ENCODE data around the gene HEBP1. TPM values are rescaled to one million over a fixed set of nuclear protein-coding genes. Genes with fewer than 3 reads are reported as not detected.
A peak's percentile ranks its signal among the peaks of the same experiment; 100 is the strongest.

HEBP1 gene
- polyA plus RNA-seq, 12 donors = 35.7 to 56.1 (median 39.2) TPM; not detected in 1

DNA sequence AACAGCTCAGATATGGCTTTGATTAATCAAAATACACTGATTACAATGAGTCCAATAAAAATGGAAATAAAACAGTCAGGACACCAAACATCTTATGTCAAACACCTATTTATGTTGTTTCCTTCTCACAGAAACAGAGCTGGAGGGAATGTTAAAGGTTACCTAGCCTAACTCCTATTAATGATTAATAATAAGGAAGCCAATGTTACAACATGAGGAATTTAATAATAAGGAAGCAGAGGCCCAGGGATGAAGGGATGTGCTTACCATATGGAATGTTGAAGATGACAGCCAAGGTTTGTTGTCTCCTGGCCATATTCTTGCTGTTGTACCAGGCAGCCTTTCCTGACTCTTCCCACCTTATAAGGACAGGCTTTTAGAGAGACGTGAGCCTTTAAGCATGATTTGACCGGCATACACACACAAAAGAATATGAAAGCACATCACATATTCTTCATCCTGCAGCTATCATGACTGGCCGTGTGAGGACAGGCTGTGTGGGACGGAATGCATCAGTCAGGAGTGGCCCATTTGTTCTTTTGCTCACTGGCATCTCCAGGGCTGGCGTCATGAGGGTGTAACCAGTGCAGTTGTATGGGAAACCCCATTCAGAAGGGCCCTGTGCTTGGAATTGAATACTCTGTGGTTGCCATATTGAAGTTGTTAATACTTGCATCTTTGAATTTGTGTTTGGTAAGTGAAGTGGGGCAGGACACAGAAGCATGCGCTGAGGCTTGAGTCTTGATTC lies 45.0 kb downstream of the HEBP1 start:
- no peak for DNase-seq

- DNase-seq = no peak
Measured at GRCh38 chr12:12954356-12954755, 45.7 kb downstream of the HEBP1 start.

GRCh38 chr12:12952036-12952435 lies 48.0 kb downstream of the HEBP1 start, which contains the start of gene GPRC5D:
Gene GPRC5D (minus strand): TSS chr12:12952170. CDS start chr12:12950384, 1,786 bp downstream.
- DNase-seq = no peak

GRCh38 chr12:12951504-12951903 lies 48.6 kb downstream of the HEBP1 start:
- no peak for DNase-seq

- DNase-seq = no peak
Measured at GRCh38 chr12:12947902-12948301, 52.2 kb downstream of the HEBP1 start.

DNA sequence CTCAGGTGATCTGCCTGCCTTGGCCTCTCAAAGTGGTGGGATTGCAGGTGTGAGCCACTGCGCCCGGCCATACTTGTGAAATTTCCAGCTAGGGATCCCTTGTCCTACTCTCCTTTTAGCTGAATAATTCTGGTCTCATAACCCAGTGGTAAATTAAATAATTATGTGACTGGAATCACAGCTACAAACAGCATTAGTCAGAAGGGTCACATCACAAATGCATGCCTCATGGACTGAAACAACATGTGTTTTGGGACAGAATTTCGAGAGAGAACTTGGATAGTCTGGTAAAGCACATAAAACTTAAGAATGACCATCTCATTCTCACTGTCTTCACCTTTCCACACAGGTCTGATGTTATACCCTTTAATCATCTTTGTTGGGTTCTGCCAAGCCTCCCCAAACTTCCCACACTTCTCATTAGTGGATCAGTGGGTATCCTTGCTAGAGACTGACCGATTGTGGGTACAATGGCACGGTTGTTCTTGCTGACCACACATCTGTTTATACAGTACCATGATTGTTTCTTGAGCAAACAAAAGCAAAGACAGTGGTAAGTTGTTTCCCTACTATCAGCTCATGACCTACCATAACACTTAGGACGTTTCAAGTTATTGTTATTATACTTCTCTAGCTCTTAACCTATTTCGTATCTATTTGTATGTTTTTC lies 53.2 kb downstream of the HEBP1 start:
- no peak for DNase-seq

DNA sequence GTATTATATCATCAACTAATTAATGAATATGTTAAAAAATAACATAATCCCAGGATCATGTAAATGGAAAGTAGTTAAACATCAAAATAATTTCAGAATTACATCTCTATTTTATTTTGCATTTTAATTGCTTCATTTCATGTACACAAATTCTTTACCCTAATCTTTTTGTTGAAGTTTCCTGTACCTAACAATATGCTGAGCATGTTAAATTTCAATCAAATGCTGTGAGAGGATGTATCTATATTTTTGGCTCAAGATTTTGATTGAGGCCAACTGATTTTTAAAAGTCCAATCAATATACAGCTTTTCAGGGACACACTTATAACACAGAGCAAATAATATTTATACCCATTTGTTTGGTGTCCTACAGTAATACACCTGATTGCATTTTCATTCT lies 54.5 kb downstream of the HEBP1 start:
- no peak for DNase-seq

GRCh38 chr12:12943586-12944260 lies 56.3 kb downstream of the HEBP1 start:
- peak; percentile 72 for DNase-seq

- no peak for DNase-seq
Measured at GRCh38 chr12:12941450-12942350, 58.4 kb downstream of the HEBP1 start.

GRCh38 chr12:12939888-12940287 lies 60.2 kb downstream of the HEBP1 start:
- no peak for DNase-seq

GRCh38 chr12:12938541-12938940 lies 61.5 kb downstream of the HEBP1 start:
- no peak for DNase-seq

- DNase-seq = no peak
Measured at GRCh38 chr12:12936983-12937491, 63.0 kb downstream of the HEBP1 start.

GRCh38 chr12:12934556-12934955 lies 65.5 kb downstream of the HEBP1 start:
- no peak for DNase-seq

DNA sequence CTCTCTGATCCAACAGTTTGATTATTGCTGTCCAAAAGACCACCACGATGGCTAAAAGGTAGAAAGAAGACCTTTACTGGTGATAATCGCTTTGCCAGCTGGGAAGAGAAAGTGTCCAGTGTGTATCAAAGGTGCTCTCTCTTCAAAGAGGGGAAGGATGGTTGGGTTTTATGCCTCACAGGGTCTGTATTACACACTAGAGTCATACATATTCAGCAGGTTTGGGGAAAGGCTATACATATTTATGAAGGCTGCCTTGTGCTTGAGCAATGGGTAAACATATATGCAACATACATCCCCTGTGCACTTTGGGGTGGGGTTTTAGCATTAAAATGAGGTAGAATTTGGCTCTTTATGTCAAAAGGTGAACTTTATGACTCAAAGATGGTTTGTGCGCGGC lies 66.3 kb downstream of the HEBP1 start:
- no peak for DNase-seq

- DNase-seq = no peak
Measured at GRCh38 chr12:12930633-12931219, 69.3 kb downstream of the HEBP1 start.

DNA sequence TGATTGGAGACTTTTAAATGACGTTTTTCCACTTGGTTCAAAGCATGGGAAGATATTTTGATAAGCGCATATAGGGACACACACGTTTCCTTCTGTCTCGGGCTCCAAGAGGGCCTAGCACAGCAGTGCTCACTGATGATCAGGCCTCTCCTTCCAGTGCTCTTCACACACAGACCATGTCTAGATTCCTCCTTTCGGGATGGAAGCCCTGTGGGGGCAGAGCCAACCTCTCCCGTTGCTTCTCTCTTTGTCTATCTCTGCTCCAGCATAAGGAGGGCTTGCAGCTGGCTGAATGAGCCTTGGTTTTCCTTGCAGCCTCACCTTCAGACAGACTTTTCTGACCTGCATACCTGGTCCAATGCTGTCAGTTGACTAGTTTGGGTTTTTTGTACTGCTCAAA lies 70.4 kb downstream of the HEBP1 start:
- DNase-seq = no peak

GRCh38 chr12:12927211-12928079 lies 72.6 kb downstream of the HEBP1 start:
- DNase-seq = no peak

DNA sequence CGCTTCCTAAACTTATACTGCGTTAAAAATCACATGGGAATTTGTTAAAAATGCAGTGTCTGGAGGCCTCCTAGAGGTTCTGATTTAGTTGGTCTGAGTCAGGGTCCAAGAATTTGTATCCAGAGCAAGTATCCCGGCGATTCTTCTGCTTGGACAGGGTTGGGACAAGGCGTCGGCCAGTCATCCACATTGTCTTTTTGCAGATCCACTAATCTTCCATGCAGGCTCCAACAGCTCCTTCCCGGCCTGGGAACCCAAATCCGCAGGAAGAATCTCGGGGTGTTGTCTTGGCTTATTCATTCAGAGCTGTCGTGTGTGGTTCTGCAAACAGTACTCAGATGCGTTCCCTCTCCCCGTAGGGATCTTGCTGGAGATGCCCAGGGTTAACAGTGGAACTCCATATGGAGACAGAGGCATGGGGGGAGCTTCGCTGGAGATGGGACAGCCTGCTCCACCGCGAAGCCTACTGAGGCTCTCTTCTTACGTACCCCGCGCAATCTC lies 73.4 kb downstream of the HEBP1 start:
- DNase-seq = no peak

GRCh38 chr12:12925388-12925787 lies 74.7 kb downstream of the HEBP1 start:
- peak; percentile 68 for DNase-seq
